ENCODE results near the gene FAM89B. TPM values are rescaled to one million over a fixed set of nuclear protein-coding genes. Genes with fewer than 3 reads are reported as not detected.

Gene FAM89B
- total and polyA plus RNA-seq, 2 donors (not counting 1 experiment from before 2014, with no cell fraction given) = 30.4 to 50.2 TPM

- no peak for DNase-seq
- Mint-ChIP-seq H3K9me3 (ENCODE audit: insufficient read depth) (no peaks in the 10 kb centered on the region), H3K27ac (no peak overlapping the region), H3K4me3 (no peak overlapping the region), H3K27me3 (no peaks in the 10 kb centered on the region), H3K4me1 (peaks cover 14% of the 10 kb centered on the region)
- intact Hi-C loops (cut with micrococcal nuclease) = no loop called here
- no peak for ATAC-seq (ENCODE audit: low read depth)
- Histone ChIP-seq H3K4me3 (ENCODE audit: control extremely low read depth in 1 of 5, extremely low read depth in 1 of 5, insufficient read depth in 1 of 5, low read depth in 2 of 5, low read length in 4 of 5) (no peak overlapping the region), H3K36me3 (replicated peaks in 1 of 2; ENCODE audit: control extremely low read depth in 1 of 2, control insufficient read depth in 1 of 2, extremely low read depth in 1 of 2, insufficient read depth in 2 of 2, low read length in 1 of 2) (peaks cover 0 to 32% of the 10 kb centered on the region in 2 experiments), H3K9me3 (ENCODE audit: control extremely low read depth in 1 of 3, control insufficient read depth in 2 of 3, insufficient read depth in 1 of 3, low read length in 2 of 3) (no peaks in the 10 kb centered on the region), H4K20me1 (ENCODE audit: control insufficient read depth, insufficient read depth, low read length, poor library complexity, severe bottlenecking) (peaks cover 18% of the 10 kb centered on the region), H3K9ac (ENCODE audit: low read length) (no peak overlapping the region), H3K4me2 (replicated peaks; ENCODE audit: low read depth, low read length, poor library complexity, severe bottlenecking) (no peak overlapping the region), H3K27me3 (replicated peaks in 1 of 4; ENCODE audit: control extremely low read depth in 1 of 4, control insufficient read depth in 3 of 4, insufficient read depth in 4 of 4, low read length in 3 of 4) (no peaks in the 10 kb centered on the region), H3K79me2 (ENCODE audit: control insufficient read depth, insufficient read depth, low read length) (peaks cover 10% of the 10 kb centered on the region), H2AFZ (ENCODE audit: insufficient read depth, low read depth, low read length, poor library complexity, severe bottlenecking) (no peak overlapping the region), H3K27ac (ENCODE audit: low read length in 2 of 2) (no peak overlapping the region), H3K4me1 (ENCODE audit: control insufficient read depth in 2 of 2, insufficient read depth in 2 of 2, low read length in 2 of 2) (peaks cover 3 to 16% of the 10 kb centered on the region in 2 donors)
- TF ChIP-seq EZH2 (IDR thresholded peaks at IDR 0.05; ENCODE audit: borderline replicate concordance, insufficient read depth, low read depth, low read length, poor library complexity, severe bottlenecking) = no peak
- ChIA-PET POLR2A (interaction anchor here (1.0 kb wide), 1 partner anchor 54 kb away, joined by 3 read pairs; no protein-coding TSS in a partner anchor), CTCF (interaction anchor here (0.8 to 1.3 kb wide), 2 partner anchors 56 to 313 kb away, joined by 3 to 5 read pairs; no protein-coding TSS in a partner anchor)
- 98% methylated on average over 5 of the region's 6 CpGs for WGBS (ENCODE audit: insufficient coverage)
Measured at GRCh38 chr11:65596520-65596919, 24.2 kb downstream of the FAM89B start.

GRCh38 chr11:65598258-65598699 lies 25.9 kb downstream of the FAM89B start:
- ChIA-PET POLR2A (interaction anchor here (1.0 kb wide), 1 partner anchor 15 kb away, joined by 4 read pairs; no protein-coding TSS in a partner anchor), CTCF (interaction anchor here (1.1 kb wide), 1 partner anchor 15 kb away, joined by 3 read pairs; no protein-coding TSS in a partner anchor)
- Mint-ChIP-seq H3K27ac (no peak overlapping the region), H3K27me3 (no peaks in the 10 kb centered on the region), H3K4me1 (peaks cover 23% of the 10 kb centered on the region), H3K9me3 (ENCODE audit: insufficient read depth) (no peaks in the 10 kb centered on the region), H3K4me3 (no peak overlapping the region)
- TF ChIP-seq EZH2 (IDR thresholded peaks at IDR 0.05; ENCODE audit: borderline replicate concordance, insufficient read depth, low read depth, low read length, poor library complexity, severe bottlenecking) (no peak), CTCF (IDR thresholded peaks at IDR 0.05) (no peak)
- no peak overlapping the region for H3K9ac ChIP-seq (ENCODE audit: low read length)
- H3K4me3 ChIP-seq (ENCODE audit: control extremely low read depth in 1 of 5, extremely low read depth in 1 of 5, insufficient read depth in 1 of 5, low read depth in 2 of 5, low read length in 4 of 5) = no peak overlapping the region
- no peak for ATAC-seq (ENCODE audit: low read depth)
- H3K36me3 ChIP-seq (replicated peaks in 1 of 2; ENCODE audit: control extremely low read depth in 1 of 2, control insufficient read depth in 1 of 2, extremely low read depth in 1 of 2, insufficient read depth in 2 of 2, low read length in 1 of 2) = peaks cover 0 to 25% of the 10 kb centered on the region in 2 experiments
- peaks cover 11 to 26% of the 10 kb centered on the region in 2 donors for H3K4me1 ChIP-seq (ENCODE audit: control insufficient read depth in 2 of 2, insufficient read depth in 2 of 2, low read length in 2 of 2)
- H3K9me3 ChIP-seq (ENCODE audit: control extremely low read depth in 1 of 3, control insufficient read depth in 2 of 3, insufficient read depth in 1 of 3, low read length in 2 of 3) = peaks cover 0 to 9% (median 0%) of the 10 kb centered on the region in 3 donors
- peaks cover 18% of the 10 kb centered on the region for H4K20me1 ChIP-seq (ENCODE audit: control insufficient read depth, insufficient read depth, low read length, poor library complexity, severe bottlenecking)
- H3K27ac ChIP-seq (ENCODE audit: low read length in 2 of 2) = no peak overlapping the region
- H3K27me3 ChIP-seq (replicated peaks in 1 of 4; ENCODE audit: control extremely low read depth in 1 of 4, control insufficient read depth in 3 of 4, insufficient read depth in 4 of 4, low read length in 3 of 4) = no peaks in the 10 kb centered on the region
- no peak overlapping the region for H2AFZ ChIP-seq (ENCODE audit: insufficient read depth, low read depth, low read length, poor library complexity, severe bottlenecking)
- H3K4me2 ChIP-seq (replicated peaks; ENCODE audit: low read depth, low read length, poor library complexity, severe bottlenecking) = no peak overlapping the region
- 97% methylated on average over 16 of the region's 16 CpGs for WGBS (ENCODE audit: insufficient coverage)
- peaks cover 10% of the 10 kb centered on the region for H3K79me2 ChIP-seq (ENCODE audit: control insufficient read depth, insufficient read depth, low read length)
- intact Hi-C loops (cut with micrococcal nuclease) = no loop called here
- no peak for DNase-seq
